KMS-11 (cell line): ENCODE results near the gene SLC22A6.

Experiments
- H2AFZ ChIP-seq: fragments of 200-600 bp; sonication (generic); 2 replicates; pipeline ENCODE4 v1.6.1; 2016; ENCODE audit warnings: antibody characterized with exemption, mixed run types, low read depth
- H3K27ac ChIP-seq: fragments of 200-600 bp; sonication (generic); 2 replicates; pipeline ENCODE4 v1.6.1; 2016; ENCODE audit warnings: mild to moderate bottlenecking, mixed run types
- H3K27me3 ChIP-seq: fragments of 200-600 bp; sonication (generic); 2 replicates; pipeline ENCODE4 v1.6.1; 2017; ENCODE audit warnings: mild to moderate bottlenecking, low read depth, mixed run types, moderate library complexity; ENCODE audit not compliant: insufficient read depth
- H3K36me3 ChIP-seq: fragments of 200-600 bp; sonication (generic); 2 replicates; pipeline ENCODE4 v1.6.1; 2017; ENCODE audit warnings: mild to moderate bottlenecking, mixed run types; ENCODE audit not compliant: insufficient read depth
- H3K4me1 ChIP-seq: fragments of 200-600 bp; sonication (generic); 2 replicates; pipeline ENCODE4 v1.6.1; 2016; ENCODE audit warnings: mild to moderate bottlenecking, low read depth, mixed run types; ENCODE audit not compliant: poor library complexity, severe bottlenecking
- H3K4me2 ChIP-seq: fragments of 200-600 bp; sonication (generic); 2 replicates; pipeline ENCODE4 v1.7.0; 2016; ENCODE audit warnings: mild to moderate bottlenecking, mixed run types
- H3K4me3 ChIP-seq: fragments of 200-600 bp; sonication (generic); IDR thresholded peaks from 2 replicates; pipeline ENCODE4 v1.6.1; 2017; ENCODE audit warnings: low read depth, low read length, mixed read lengths; ENCODE audit not compliant: insufficient read depth
- H3K79me2 ChIP-seq: fragments of 200-600 bp; sonication (generic); 2 replicates; pipeline ENCODE4 v1.6.1; 2016; ENCODE audit warnings: low read depth, mixed run types; ENCODE audit not compliant: insufficient read depth
- H3K9ac ChIP-seq: fragments of 200-600 bp; sonication (generic); 2 replicates; pipeline ENCODE4 v1.6.1; 2016; ENCODE audit warnings: mild to moderate bottlenecking, mixed run types
- H4K20me1 ChIP-seq: fragments of 200-600 bp; sonication (generic); 2 replicates; pipeline ENCODE4 v1.6.1; 2016; ENCODE audit warnings: mild to moderate bottlenecking, mixed run types; ENCODE audit not compliant: insufficient read depth
- CTCF ChIP-seq: fragments of 200-600 bp; sonication (generic); conservative IDR thresholded peaks from 2 replicates; pipeline ENCODE4 v1.6.1; 2017; ENCODE audit warnings: low read depth, mild to moderate bottlenecking, antibody characterized with exemption, low read length, moderate library complexity, mixed read lengths

Gene SLC22A6

GRCh38 chr11:62984451-62984991 lies at the start of gene SLC22A6:
TSS of gene SLC22A6 (minus strand) at chr11:62984967. CDS start at chr11:62984690, 277 bp downstream.
- Histone ChIP-seq H3K9ac (no peak within 1 kb of the TSS), H3K4me2 (no peak within 1 kb of the TSS), H2AFZ (no peak within 1 kb of the TSS), H3K4me1 (no peaks in the 10 kb centered on the region), H3K27me3 (peaks cover 3% of the 10 kb centered on the region; the same call in 1 of the 2 replicates), H3K27ac (no peak within 1 kb of the TSS), H3K36me3 (no peaks in the 10 kb centered on the region), H4K20me1 (no peaks in the 10 kb centered on the region), H3K79me2 (no peaks in the 10 kb centered on the region), H3K4me3 (no peak within 1 kb of the TSS)
- no peak for TF ChIP-seq CTCF

- Histone ChIP-seq H2AFZ (no peak overlapping the region), H3K27ac (no peak overlapping the region), H4K20me1 (no peaks in the 10 kb centered on the region), H3K27me3 (no peaks in the 10 kb centered on the region), H3K9ac (no peak overlapping the region), H3K4me1 (no peaks in the 10 kb centered on the region), H3K4me2 (no peak overlapping the region), H3K79me2 (no peaks in the 10 kb centered on the region), H3K4me3 (no peak overlapping the region), H3K36me3 (no peaks in the 10 kb centered on the region)
- TF ChIP-seq CTCF: no peak
Observed at GRCh38 chr11:63032457-63032856, 47.7 kb upstream of the SLC22A6 start.

GRCh38 chr11:63023841-63024648 lies 39.3 kb upstream of the SLC22A6 start:
- Histone ChIP-seq H3K27me3 (no peaks in the 10 kb centered on the region), H3K79me2 (no peaks in the 10 kb centered on the region), H3K36me3 (no peaks in the 10 kb centered on the region), H3K27ac (no peak overlapping the region), H3K9ac (no peak overlapping the region), H4K20me1 (no peaks in the 10 kb centered on the region), H3K4me2 (peak overlapping the region; percentile 21; the same call in 1 of the 2 replicates), H3K4me3 (no peak overlapping the region), H3K4me1 (peaks cover 3% of the 10 kb centered on the region), H2AFZ (peak overlapping the region; percentile 47; the same call in 1 of the 2 replicates)
- peak; percentile 99 for TF ChIP-seq CTCF

GRCh38 chr11:63023222-63023814 lies 38.6 kb upstream of the SLC22A6 start:
- Histone ChIP-seq H3K27me3 (no peaks in the 10 kb centered on the region), H3K36me3 (no peaks in the 10 kb centered on the region)

More at GRCh38 chr11:63023222-63023814, 38.6 kb upstream of the SLC22A6 start:
- Histone ChIP-seq H3K4me1 (peaks cover 3% of the 10 kb centered on the region), H3K27ac (no peak overlapping the region), H3K79me2 (no peaks in the 10 kb centered on the region), H3K9ac (no peak overlapping the region), H4K20me1 (no peaks in the 10 kb centered on the region), H2AFZ (peak overlapping the region; percentile 47; the same call in 1 of the 2 replicates), H3K4me2 (no peak overlapping the region; the same call in 1 of the 2 replicates), H3K4me3 (no peak overlapping the region)
- TF ChIP-seq CTCF: no peak
